Muscle layer of colon (tissue), 2 donors: Measurements from ENCODE around the gene SERPINB1.
"Not testable (repeated sequence)": the region's sequence is repeated elsewhere in the genome, so short reads cannot be mapped to it uniquely, and the experiment has no call there.

Experiments used
- H3K27ac ChIP-seq: one replicate; pipeline ENCODE4 v1.7.0; 2013; ENCODE audit warnings: low read depth, mild to moderate bottlenecking, low read length, moderate library complexity
- H3K27me3 ChIP-seq, 2 donors: one replicate each; pipeline ENCODE4 v1.7.0; 2013; ENCODE audit warnings: low read length in 2 of 2, mild to moderate bottlenecking in 2 of 2; ENCODE audit not compliant: insufficient read depth in 2 of 2, control insufficient read depth in 1 of 2
- H3K36me3 ChIP-seq: one replicate; pipeline ENCODE4 v1.7.0; 2013; ENCODE audit warnings: mild to moderate bottlenecking, low read length; ENCODE audit not compliant: insufficient read depth
- H3K4me1 ChIP-seq: one replicate; pipeline ENCODE4 v1.7.0; 2013; ENCODE audit warnings: mild to moderate bottlenecking, low read length; ENCODE audit not compliant: insufficient read depth
- H3K4me3 ChIP-seq, 2 donors: one replicate each; pipeline ENCODE4 v1.7.0; 2013; ENCODE audit warnings: low read length in 2 of 2, low read depth in 1 of 2, mild to moderate bottlenecking in 1 of 2, moderate library complexity in 1 of 2
- H3K9ac ChIP-seq: one replicate; pipeline ENCODE4 v1.7.0; 2013; ENCODE audit warnings: low read length
- H3K9me3 ChIP-seq: one replicate; pipeline ENCODE4 v1.7.0; 2013; ENCODE audit warnings: mild to moderate bottlenecking, low read length
- donor health status: abdominal sarcoma.
- donor health status: Adenocarcinoma of cecum.

SERPINB1 gene

GRCh38 chr6:2807342-2808090 is 34.1 kb downstream of the SERPINB1 start:
- H3K9me3 ChIP-seq, result no peaks in the 10 kb centered on the region
- H3K36me3 ChIP-seq, result no peaks in the 10 kb centered on the region
- no peak overlapping the region for H3K27ac ChIP-seq
- H3K27me3 ChIP-seq, result no peaks in the 10 kb centered on the region
- no peak overlapping the region for H3K4me3 ChIP-seq
- H3K9ac ChIP-seq, result no peak overlapping the region
- no peaks in the 10 kb centered on the region for H3K4me1 ChIP-seq

GRCh38 chr6:2806644-2807043 is 35.0 kb downstream of the SERPINB1 start:
- no peaks in the 10 kb centered on the region for H3K4me1 ChIP-seq
- no peak overlapping the region for H3K4me3 ChIP-seq
- H3K36me3 ChIP-seq, result no peaks in the 10 kb centered on the region
- no peaks in the 10 kb centered on the region for H3K9me3 ChIP-seq
- H3K27me3 ChIP-seq, result no peaks in the 10 kb centered on the region
- H3K9ac ChIP-seq, result no peak overlapping the region
- H3K27ac ChIP-seq, result no peak overlapping the region

- H3K27ac ChIP-seq, result no peak overlapping the region
- no peaks in the 10 kb centered on the region for H3K9me3 ChIP-seq
- H3K27me3 ChIP-seq, result no peaks in the 10 kb centered on the region
- no peak overlapping the region for H3K4me3 ChIP-seq
- no peaks in the 10 kb centered on the region for H3K36me3 ChIP-seq
- H3K4me1 ChIP-seq, result no peaks in the 10 kb centered on the region
- H3K9ac ChIP-seq, result no peak overlapping the region
Measured at GRCh38 chr6:2805031-2805430, 36.6 kb downstream of the SERPINB1 start.

- Histone ChIP-seq H3K4me1 (no peaks in the 10 kb centered on the region), H3K36me3 (no peaks in the 10 kb centered on the region), H3K27me3 (no peaks in the 10 kb centered on the region), H3K4me3 (no peak overlapping the region), H3K27ac (no peak overlapping the region), H3K9ac (no peak overlapping the region), H3K9me3 (no peaks in the 10 kb centered on the region)
Measured at GRCh38 chr6:2804516-2804915, 37.1 kb downstream of the SERPINB1 start.

- Histone ChIP-seq H3K4me3 (no peak overlapping the region), H3K4me1 (no peaks in the 10 kb centered on the region), H3K27me3 (no peaks in the 10 kb centered on the region), H3K9ac (no peak overlapping the region), H3K27ac (no peak overlapping the region), H3K9me3 (no peaks in the 10 kb centered on the region), H3K36me3 (no peaks in the 10 kb centered on the region)
Measured at GRCh38 chr6:2803731-2804429, 37.8 kb downstream of the SERPINB1 start.

- Histone ChIP-seq H3K4me1 (no peaks in the 10 kb centered on the region), H3K27ac (no peak overlapping the region), H3K9me3 (no peaks in the 10 kb centered on the region), H3K27me3 (no peaks in the 10 kb centered on the region), H3K4me3 (no peak overlapping the region), H3K9ac (no peak overlapping the region), H3K36me3 (no peaks in the 10 kb centered on the region)
Measured at GRCh38 chr6:2802521-2803060, 39.1 kb downstream of the SERPINB1 start.

GRCh38 chr6:2801687-2802086 is 40.0 kb downstream of the SERPINB1 start:
- H3K9me3 ChIP-seq, H3K36me3 ChIP-seq, H3K27me3 ChIP-seq, H3K4me3 ChIP-seq, H3K4me1 ChIP-seq, H3K27ac ChIP-seq, H3K9ac ChIP-seq: not testable (repeated sequence)

GRCh38 chr6:2800552-2801316 is 40.9 kb downstream of the SERPINB1 start:
- H3K36me3 ChIP-seq, result no peaks in the 10 kb centered on the region
- no peak overlapping the region for H3K4me3 ChIP-seq
- no peaks in the 10 kb centered on the region for H3K9me3 ChIP-seq
- H3K27ac ChIP-seq, result no peak overlapping the region
- no peaks in the 10 kb centered on the region for H3K27me3 ChIP-seq
- H3K9ac ChIP-seq, result no peak overlapping the region
- no peaks in the 10 kb centered on the region for H3K4me1 ChIP-seq

GRCh38 chr6:2799936-2800527 is 41.6 kb downstream of the SERPINB1 start:
- no peaks in the 10 kb centered on the region for H3K36me3 ChIP-seq
- H3K27ac ChIP-seq, result no peak overlapping the region
- H3K4me3 ChIP-seq, result no peak overlapping the region
- no peak overlapping the region for H3K9ac ChIP-seq
- no peaks in the 10 kb centered on the region for H3K9me3 ChIP-seq
- H3K4me1 ChIP-seq, result no peaks in the 10 kb centered on the region
- H3K27me3 ChIP-seq, result no peaks in the 10 kb centered on the region

GRCh38 chr6:2798586-2799134 is 43.0 kb downstream of the SERPINB1 start:
- Histone ChIP-seq H3K36me3 (no peaks in the 10 kb centered on the region), H3K27me3 (no peaks in the 10 kb centered on the region), H3K4me1 (no peaks in the 10 kb centered on the region), H3K4me3 (no peak overlapping the region), H3K9me3 (no peaks in the 10 kb centered on the region), H3K9ac (no peak overlapping the region), H3K27ac (no peak overlapping the region)

- no peaks in the 10 kb centered on the region for H3K36me3 ChIP-seq
- no peak overlapping the region for H3K27ac ChIP-seq
- H3K27me3 ChIP-seq, result no peaks in the 10 kb centered on the region
- no peak overlapping the region for H3K4me3 ChIP-seq
- no peaks in the 10 kb centered on the region for H3K4me1 ChIP-seq
- no peak overlapping the region for H3K9ac ChIP-seq
- no peaks in the 10 kb centered on the region for H3K9me3 ChIP-seq
Measured at GRCh38 chr6:2797564-2798031, 44.1 kb downstream of the SERPINB1 start.
